ENCODE measurements around the gene CAB39L. TPM values are rescaled to one million over a fixed set of nuclear protein-coding genes. Genes with fewer than 3 reads are reported as not detected.
"Not testable (repeated sequence)": the region's sequence is repeated elsewhere in the genome, so short reads cannot be mapped to it uniquely, and the experiment has no call there.

The CAB39L gene
- total RNA-seq, 4 donors from 2014 or later: 75.4 to 119 (median 81.8) TPM

- no peak overlapping the region for H3K4me3 ChIP-seq
- H3K36me3 ChIP-seq: peaks cover 0 to 50% (median 12%) of the 10 kb centered on the region in 4 donors
- peaks cover 0 to 3% (median 0%) of the 10 kb centered on the region in 4 donors for H3K4me1 ChIP-seq
- 97% methylated on average over 3 of the region's 3 CpGs for WGBS
- DNase-seq (ENCODE audit: extremely low spot score): no peak
- intact Hi-C loops (cut with DNase I): no loop called here
- TF ChIP-seq EP300 (IDR thresholded peaks at IDR 0.05) (no peak), CTCF (IDR thresholded peaks at IDR 0.05) (no peak), POLR2AphosphoS5 (IDR thresholded peaks at IDR 0.05) (no peak), POLR2A (IDR thresholded peaks at IDR 0.05; ENCODE audit: low read depth) (no peak)
- H3K9me3 ChIP-seq: no peaks in the 10 kb centered on the region
- no peaks in the 10 kb centered on the region for H3K27me3 ChIP-seq
- H3K27ac ChIP-seq (replicated peaks in 1 of 4): no peak overlapping the region
Measured at GRCh38 chr13:49341517-49341916, 102.3 kb downstream of the CAB39L start.

GRCh38 chr13:49340161-49340560 lies 103.7 kb downstream of the CAB39L start:
- DNase-seq (ENCODE audit: extremely low spot score): no peak
- H3K4me3 ChIP-seq: no peak overlapping the region
- WGBS: 95% methylated on average over 10 of the region's 10 CpGs
- peaks cover 0 to 54% (median 14%) of the 10 kb centered on the region in 4 donors for H3K36me3 ChIP-seq
- TF ChIP-seq CTCF (IDR thresholded peaks at IDR 0.05) (no peak), POLR2A (IDR thresholded peaks at IDR 0.05; ENCODE audit: low read depth) (no peak)
- H3K27ac ChIP-seq (replicated peaks in 1 of 4): no peak overlapping the region
- intact Hi-C loops (cut with DNase I): no loop called here
- H3K9me3 ChIP-seq: no peaks in the 10 kb centered on the region
- no peaks in the 10 kb centered on the region for H3K27me3 ChIP-seq
- peaks cover 0 to 3% (median 0%) of the 10 kb centered on the region in 4 donors for H3K4me1 ChIP-seq

- WGBS: 96% methylated on average over 4 of the region's 4 CpGs
- TF ChIP-seq POLR2AphosphoS5 (IDR thresholded peaks at IDR 0.05) (no peak), POLR2A (IDR thresholded peaks at IDR 0.05; ENCODE audit: low read depth) (no peak), CTCF (IDR thresholded peaks at IDR 0.05) (no peak), EP300 (IDR thresholded peaks at IDR 0.05) (no peak)
- DNase-seq (ENCODE audit: extremely low spot score): no peak
- H3K36me3 ChIP-seq: peaks cover 0 to 51% (median 11%) of the 10 kb centered on the region in 4 donors
- H3K9me3 ChIP-seq: no peaks in the 10 kb centered on the region
- no peak overlapping the region for H3K4me3 ChIP-seq
- intact Hi-C loops (cut with DNase I): no loop called here
- no peaks in the 10 kb centered on the region for H3K27me3 ChIP-seq
- no peaks in the 10 kb centered on the region for H3K4me1 ChIP-seq
- no peak overlapping the region for H3K27ac ChIP-seq (replicated peaks in 1 of 4)
Measured at GRCh38 chr13:49336655-49337054, 107.2 kb downstream of the CAB39L start.

GRCh38 chr13:49330546-49330864 lies 113.4 kb downstream of the CAB39L start:
- H3K4me1 ChIP-seq: peaks cover 0 to 3% (median 1%) of the 10 kb centered on the region in 4 donors
- no peak for DNase-seq (ENCODE audit: extremely low spot score)
- H3K4me3 ChIP-seq: no peak overlapping the region
- intact Hi-C loops (cut with DNase I): no loop called here
- 97% methylated on average over 1 of the region's 1 CpG for WGBS
- H3K9me3 ChIP-seq: no peaks in the 10 kb centered on the region
- no peak overlapping the region for H3K27ac ChIP-seq (replicated peaks in 1 of 4)
- TF ChIP-seq CTCF (IDR thresholded peaks at IDR 0.05) (no peak), POLR2A (IDR thresholded peaks at IDR 0.05; ENCODE audit: low read depth) (no peak), EP300 (IDR thresholded peaks at IDR 0.05) (no peak), POLR2AphosphoS5 (IDR thresholded peaks at IDR 0.05) (no peak)
- no peaks in the 10 kb centered on the region for H3K27me3 ChIP-seq
- H3K36me3 ChIP-seq: peaks cover 0 to 50% (median 12%) of the 10 kb centered on the region in 4 donors

GRCh38 chr13:49329831-49330545 lies 113.9 kb downstream of the CAB39L start:
- WGBS: 82% methylated on average over 8 of the region's 8 CpGs
- intact Hi-C loops (cut with DNase I): no loop called here
- TF ChIP-seq CTCF (IDR thresholded peaks at IDR 0.05) (no peak), POLR2A (IDR thresholded peaks at IDR 0.05; ENCODE audit: low read depth) (no peak), EP300 (IDR thresholded peaks at IDR 0.05) (no peak), POLR2AphosphoS5 (IDR thresholded peaks at IDR 0.05) (no peak)
- peaks cover 0 to 50% (median 12%) of the 10 kb centered on the region in 4 donors for H3K36me3 ChIP-seq
- H3K9me3 ChIP-seq: no peaks in the 10 kb centered on the region
- no peak overlapping the region for H3K27ac ChIP-seq (replicated peaks in 1 of 4)
- no peak overlapping the region for H3K4me3 ChIP-seq
- DNase-seq (ENCODE audit: extremely low spot score): no peak
- H3K4me1 ChIP-seq: peaks cover 0 to 3% (median 1%) of the 10 kb centered on the region in 4 donors
- no peaks in the 10 kb centered on the region for H3K27me3 ChIP-seq

- H3K4me1 ChIP-seq; H3K4me3 ChIP-seq; intact Hi-C loops (cut with DNase I); H3K27me3 ChIP-seq; H3K9me3 ChIP-seq; DNase-seq (ENCODE audit: extremely low spot score); H3K27ac ChIP-seq (replicated peaks in 1 of 4): not testable (repeated sequence)
- 99% methylated on average over 3 of the region's 3 CpGs for WGBS
- H3K36me3 ChIP-seq: peaks cover 0 to 59% (median 16%) of the 10 kb centered on the region in 4 donors
Measured at GRCh38 chr13:49327145-49327544, 116.7 kb downstream of the CAB39L start.
